Measurements from ENCODE around the gene ZGLP1.
A peak's percentile ranks its signal among the peaks of the same experiment; 100 is the strongest.

The ZGLP1 gene

DNA sequence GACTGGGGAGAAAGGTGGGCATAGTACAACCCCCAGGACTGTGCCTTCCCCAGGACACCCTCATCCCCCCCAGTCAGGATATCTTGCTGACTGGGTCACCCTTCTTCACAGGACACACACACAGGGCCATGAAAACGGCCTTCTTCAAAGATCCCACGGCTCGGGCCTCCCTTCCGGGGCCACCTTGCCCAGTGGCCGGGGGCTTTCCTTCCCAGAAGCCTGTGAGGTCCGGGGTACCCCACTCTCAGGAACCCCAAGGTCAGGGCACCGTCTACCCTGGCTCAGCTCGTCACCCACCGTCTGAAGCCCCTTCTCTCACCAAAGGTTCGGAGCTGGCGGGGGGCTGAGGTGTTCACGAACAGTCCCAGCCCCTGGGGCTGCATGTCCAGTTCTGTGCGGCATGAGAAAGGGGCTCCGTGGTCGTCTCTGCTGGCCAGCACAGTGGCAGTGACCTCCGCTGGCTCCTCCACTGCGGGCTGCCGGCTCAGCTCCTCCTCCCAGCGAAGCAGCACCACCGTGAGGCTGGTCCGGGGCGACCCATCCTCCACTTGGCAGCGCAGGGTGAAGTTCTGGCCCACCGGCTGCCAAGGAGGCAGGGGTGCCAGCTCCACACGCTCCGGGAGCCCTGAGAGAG lies 25.9 kb upstream of the ZGLP1 start:
- Histone ChIP-seq H3K36me3 (replicated peaks) (peaks cover under 1% of the 10 kb centered on the region), H3K27me3 (replicated peaks) (no peaks in the 10 kb centered on the region), H3K27ac (no peak overlapping the region), H3K4me3 (ENCODE audit: low read depth, low read length) (no peak overlapping the region)
- no peak for DNase-seq
- in situ Hi-C loops (cut with HindIII; ENCODE audit: low pct_ligation_motif_present, low sequenced_read_pairs), result no loop called here
- TF ChIP-seq, protein P1, sequence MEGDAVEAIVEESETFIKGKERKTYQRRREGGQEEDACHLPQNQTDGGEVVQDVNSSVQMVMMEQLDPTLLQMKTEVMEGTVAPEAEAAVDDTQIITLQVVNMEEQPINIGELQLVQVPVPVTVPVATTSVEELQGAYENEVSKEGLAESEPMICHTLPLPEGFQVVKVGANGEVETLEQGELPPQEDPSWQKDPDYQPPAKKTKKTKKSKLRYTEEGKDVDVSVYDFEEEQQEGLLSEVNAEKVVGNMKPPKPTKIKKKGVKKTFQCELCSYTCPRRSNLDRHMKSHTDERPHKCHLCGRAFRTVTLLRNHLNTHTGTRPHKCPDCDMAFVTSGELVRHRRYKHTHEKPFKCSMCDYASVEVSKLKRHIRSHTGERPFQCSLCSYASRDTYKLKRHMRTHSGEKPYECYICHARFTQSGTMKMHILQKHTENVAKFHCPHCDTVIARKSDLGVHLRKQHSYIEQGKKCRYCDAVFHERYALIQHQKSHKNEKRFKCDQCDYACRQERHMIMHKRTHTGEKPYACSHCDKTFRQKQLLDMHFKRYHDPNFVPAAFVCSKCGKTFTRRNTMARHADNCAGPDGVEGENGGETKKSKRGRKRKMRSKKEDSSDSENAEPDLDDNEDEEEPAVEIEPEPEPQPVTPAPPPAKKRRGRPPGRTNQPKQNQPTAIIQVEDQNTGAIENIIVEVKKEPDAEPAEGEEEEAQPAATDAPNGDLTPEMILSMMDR (IDR thresholded peaks at IDR 0.05; ENCODE audit: low read depth, low read length, missing control alignments), result no peak

DNA sequence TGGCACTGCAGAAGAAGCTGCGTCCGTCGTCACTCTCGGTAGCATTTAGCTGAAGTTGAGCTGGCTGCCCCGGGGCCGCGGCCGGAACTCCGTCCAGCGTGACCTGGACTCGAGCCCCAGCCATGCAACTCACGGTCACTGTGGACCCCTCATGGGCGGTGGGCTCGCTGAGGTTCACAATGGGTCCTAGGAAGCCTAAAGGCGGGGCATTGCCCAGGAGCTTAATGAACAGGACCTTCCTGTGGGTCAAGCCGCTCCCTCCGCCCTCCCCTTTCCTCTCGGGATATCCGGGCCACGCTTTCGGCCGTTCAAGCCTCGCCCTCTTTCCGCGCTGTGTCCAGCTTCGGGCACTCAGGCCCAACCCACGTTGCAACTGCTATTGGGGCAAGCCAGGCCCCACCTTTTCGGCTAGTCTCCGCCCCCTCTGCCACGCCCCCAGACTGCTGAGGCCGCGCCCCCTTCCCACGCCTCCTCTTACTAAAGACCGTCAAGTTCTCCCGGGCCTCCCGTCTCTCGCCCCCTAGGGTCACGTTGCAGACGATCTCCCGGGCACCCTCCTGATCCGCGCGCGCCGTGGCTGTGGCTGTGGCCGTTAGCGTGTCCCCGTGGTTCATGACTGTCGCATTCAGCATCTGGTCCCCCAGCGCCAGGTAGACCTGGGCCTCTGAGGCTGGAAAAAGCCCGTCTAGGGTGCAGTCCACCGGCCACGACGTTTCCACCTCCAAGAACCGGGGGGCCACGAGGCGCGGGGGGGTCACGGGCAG lies 25.2 kb upstream of the ZGLP1 start:
- peak; percentile 95 for DNase-seq
- H3K36me3 ChIP-seq (replicated peaks), result peaks cover 5% of the 10 kb centered on the region
- H3K27me3 ChIP-seq (replicated peaks), result no peaks in the 10 kb centered on the region
- no peak overlapping the region for H3K27ac ChIP-seq
- TF ChIP-seq, protein P1 (IDR thresholded peaks at IDR 0.05; ENCODE audit: low read depth, low read length, missing control alignments), result peak; percentile 34
- peak overlapping the region; percentile 88 for H3K4me3 ChIP-seq (ENCODE audit: low read depth, low read length)
- in situ Hi-C loops (cut with HindIII; ENCODE audit: low pct_ligation_motif_present, low sequenced_read_pairs), result no loop called here

DNA sequence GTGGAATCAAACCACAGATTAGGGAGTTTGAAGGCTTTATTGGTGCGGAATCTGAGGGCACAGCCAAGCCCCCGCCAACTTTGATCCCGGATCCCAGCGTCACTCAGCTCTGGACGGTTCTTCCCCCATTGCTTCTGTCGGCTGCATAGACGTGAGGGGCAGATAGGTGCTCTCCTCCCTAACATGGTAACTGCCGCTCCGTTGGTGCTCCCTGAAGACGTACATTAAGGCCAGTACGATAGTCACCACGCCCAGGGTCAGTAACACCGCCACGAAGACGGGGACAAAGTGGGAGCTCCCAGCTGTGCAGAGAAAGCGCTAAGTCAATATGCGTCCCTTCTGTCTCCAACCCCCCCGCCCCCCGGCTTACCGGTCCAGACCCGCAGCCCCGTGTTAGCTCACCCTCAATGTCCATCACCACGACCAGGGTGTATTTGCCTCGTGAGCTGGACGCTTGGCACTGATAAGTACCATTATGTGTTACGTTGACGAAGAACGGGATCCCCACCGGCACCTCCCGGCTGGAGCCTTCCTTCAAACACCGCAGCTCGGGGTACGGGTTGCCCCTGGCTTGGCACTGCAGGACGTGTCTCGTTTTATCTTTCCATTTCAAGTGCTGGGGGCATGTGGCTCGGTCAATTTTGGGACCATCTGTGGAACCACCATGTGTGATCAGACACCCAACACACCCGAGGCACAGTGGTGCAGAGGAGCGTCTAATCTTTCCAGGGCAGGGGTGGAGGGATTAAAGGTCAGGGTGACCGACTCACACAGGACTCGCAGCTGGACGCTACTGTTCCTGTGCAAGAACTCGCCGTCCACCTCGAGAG lies 24.4 kb upstream of the ZGLP1 start:
- H3K36me3 ChIP-seq (replicated peaks), result peaks cover 11% of the 10 kb centered on the region
- DNase-seq, result no peak
- H3K4me3 ChIP-seq (ENCODE audit: low read depth, low read length), result peak overlapping the region; percentile 88
- TF ChIP-seq, protein P1 (IDR thresholded peaks at IDR 0.05; ENCODE audit: low read depth, low read length, missing control alignments), result no peak
- H3K27ac ChIP-seq, result no peak overlapping the region
- in situ Hi-C loops (cut with HindIII; ENCODE audit: low pct_ligation_motif_present, low sequenced_read_pairs), result no loop called here
- no peaks in the 10 kb centered on the region for H3K27me3 ChIP-seq (replicated peaks)

DNA sequence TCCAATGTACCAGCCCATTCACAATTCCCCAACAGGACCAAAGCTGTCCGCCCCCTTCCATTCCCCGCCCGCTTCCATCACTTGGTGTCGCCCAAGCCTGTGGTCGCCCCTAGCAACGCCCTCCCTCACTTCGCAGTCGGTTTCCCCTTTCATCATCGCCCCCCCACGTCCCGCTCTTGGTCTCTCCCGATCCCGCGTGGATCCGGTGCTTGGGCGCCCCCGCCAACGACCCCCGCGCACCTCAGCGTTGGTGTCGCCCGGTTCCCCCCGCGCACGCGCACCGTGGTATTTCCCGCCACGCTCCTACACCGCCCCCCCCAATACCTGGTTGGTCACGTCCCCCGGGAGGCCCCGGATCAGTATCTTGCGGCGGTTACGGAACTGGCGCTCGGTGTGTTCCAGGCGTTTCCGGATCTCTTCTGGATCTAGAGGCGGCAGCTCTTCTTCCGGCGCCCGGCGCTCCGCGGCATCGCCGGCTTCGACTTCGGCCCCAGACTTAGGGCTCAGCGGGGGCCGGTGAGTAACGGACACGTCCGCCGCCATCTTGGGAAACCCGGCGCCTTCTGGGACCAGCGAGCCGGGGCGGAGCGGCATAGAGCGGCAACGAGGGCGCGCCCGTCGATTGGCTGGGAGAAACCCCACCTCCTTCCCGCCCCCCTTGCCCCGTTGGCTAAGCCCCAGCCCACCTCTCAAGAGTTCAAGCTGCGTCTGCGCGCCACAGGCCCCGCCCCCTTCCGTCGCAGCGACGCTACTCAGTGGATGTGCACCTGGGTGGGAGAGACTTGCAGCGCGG lies 23.5 kb upstream of the ZGLP1 start, which contains the start of gene RAVER1:
TSS of gene RAVER1 (minus strand) at position 565 of the 793 bp plus-strand sequence. CDS start at position 543, 22 bp downstream.
- in situ Hi-C loops (cut with HindIII; ENCODE audit: low pct_ligation_motif_present, low sequenced_read_pairs), result no loop called here
- no peaks in the 10 kb centered on the region for H3K27me3 ChIP-seq (replicated peaks)
- H3K36me3 ChIP-seq (replicated peaks), result peaks cover 17% of the 10 kb centered on the region
- H3K4me3 ChIP-seq (ENCODE audit: low read depth, low read length), result peak within 1 kb of the TSS; percentile 88
- DNase-seq, result peak; percentile 96
- TF ChIP-seq, protein P1 (IDR thresholded peaks at IDR 0.05; ENCODE audit: low read depth, low read length, missing control alignments), result no peak
- peak within 1 kb of the TSS; percentile 93 for H3K27ac ChIP-seq

All from brain microvascular endothelial cell (primary cell).